ENCODE data around the gene LTV1. TPM values are rescaled to one million over a fixed set of nuclear protein-coding genes. Genes with fewer than 3 reads are reported as not detected.

LTV1 gene
- total and polyA plus RNA-seq, 2 donors (not counting 3 experiments of a cell fraction or from before 2014, with no cell fraction given), result 5.2 to 26.9 TPM

DNA sequence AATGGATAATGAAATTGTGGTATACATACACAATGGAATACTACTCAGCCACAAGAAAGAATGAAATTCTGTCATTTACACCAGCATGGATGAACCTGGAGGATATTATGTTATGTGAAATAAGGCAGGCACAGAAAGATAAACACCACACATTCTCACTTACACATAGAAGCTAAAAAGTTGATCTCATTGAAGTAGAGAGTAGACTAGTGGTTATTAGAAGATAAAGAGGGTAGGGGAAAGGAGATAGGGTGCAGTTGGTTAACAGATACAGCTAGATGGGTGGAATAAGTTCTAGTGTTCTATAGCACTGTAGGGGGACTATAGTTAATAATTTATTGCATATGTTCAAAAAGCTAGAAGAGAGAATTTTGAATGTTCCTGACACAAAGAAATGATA lies 25.5 kb upstream of the LTV1 start:
- POLR2A ChIA-PET, result interaction anchor here (0.6 kb wide), 1 partner anchor 250 kb away, joined by 5 read pairs; no protein-coding TSS in a partner anchor

DNA sequence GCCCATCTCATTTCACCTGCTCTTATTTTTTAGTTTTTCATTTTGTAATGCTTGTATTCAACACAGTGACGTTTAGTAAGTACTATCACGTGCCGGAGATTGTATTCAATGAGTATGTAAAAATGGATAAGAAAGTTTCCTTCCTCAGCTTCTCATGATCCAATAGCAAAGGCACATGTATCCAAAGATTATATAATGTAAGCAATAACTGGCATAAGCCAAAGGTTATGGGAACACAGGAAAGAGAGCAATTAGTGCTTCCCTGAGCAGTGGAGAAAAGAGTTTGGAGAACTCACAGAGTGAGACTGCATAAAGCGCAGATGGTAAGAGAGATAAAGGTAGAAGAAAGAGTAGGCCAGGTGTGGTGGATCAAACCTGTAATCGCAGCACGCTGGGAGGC lies 21.8 kb upstream of the LTV1 start:
- H3K4me3 ChIP-seq (replicated peaks in 1 of 3; ENCODE audit: insufficient read depth in 1 of 3, low read depth in 1 of 3, low read length in 3 of 3), result no peak overlapping the region
- no peaks in the 10 kb centered on the region for H3K79me2 ChIP-seq (ENCODE audit: control insufficient read depth, insufficient read depth, low read length)
- no peaks in the 10 kb centered on the region for H4K20me1 ChIP-seq (replicated peaks; ENCODE audit: control insufficient read depth, extremely low read depth, insufficient read depth, low read length)
- no TSS peak for BruUV-seq (replicated peaks)
- FAIRE-seq, result no peak
- H3K9ac ChIP-seq (replicated peaks; ENCODE audit: extremely low read depth, insufficient read depth, low read length), result peak overlapping the region; percentile 16
- peak; percentile 89 for DNase-seq (ENCODE audit: low read depth, low spot score)
- CTCF ChIA-PET, result interaction anchor here (0.8 to 4.6 kb wide), 4 partner anchors 19 to 246 kb away, joined by 3 to 34 read pairs (median 3); no protein-coding TSS in a partner anchor
- intact Hi-C loops (cut with micrococcal nuclease), result no loop called here
- no peak for TF ChIP-seq POLR2AphosphoS5 (IDR thresholded peaks at IDR 0.05; ENCODE audit: insufficient read depth, low read depth, low read length)
- TF ChIP-seq, protein P1, sequence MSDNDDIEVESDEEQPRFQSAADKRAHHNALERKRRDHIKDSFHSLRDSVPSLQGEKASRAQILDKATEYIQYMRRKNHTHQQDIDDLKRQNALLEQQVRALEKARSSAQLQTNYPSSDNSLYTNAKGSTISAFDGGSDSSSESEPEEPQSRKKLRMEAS (IDR thresholded peaks at IDR 0.05; ENCODE audit: insufficient read depth, insufficient read length), result peak; percentile 83
- no peak for TF ChIP-seq FOS (IDR thresholded peaks at IDR 0.05; ENCODE audit: borderline replicate concordance, insufficient read depth, low read length)
- peak; percentile 87 for TF ChIP-seq GATA2 (IDR thresholded peaks at IDR 0.05; ENCODE audit: insufficient read depth, insufficient read length, low read depth, low read length)
- TF ChIP-seq MYC (IDR thresholded peaks at IDR 0.05; ENCODE audit: low read depth, low read length), result no peak
- no peak for TF ChIP-seq POLR2A (IDR thresholded peaks at IDR 0.05; ENCODE audit: low read depth, low read length)
- no peak for TF ChIP-seq EZH2 (IDR thresholded peaks at IDR 0.05; ENCODE audit: borderline replicate concordance, low read depth, low read length, severe bottlenecking)
- TF ChIP-seq JUN (IDR thresholded peaks at IDR 0.05; ENCODE audit: borderline replicate concordance, insufficient read depth, insufficient read length, low read depth), result peak; percentile 63
- TF ChIP-seq, protein P2, sequence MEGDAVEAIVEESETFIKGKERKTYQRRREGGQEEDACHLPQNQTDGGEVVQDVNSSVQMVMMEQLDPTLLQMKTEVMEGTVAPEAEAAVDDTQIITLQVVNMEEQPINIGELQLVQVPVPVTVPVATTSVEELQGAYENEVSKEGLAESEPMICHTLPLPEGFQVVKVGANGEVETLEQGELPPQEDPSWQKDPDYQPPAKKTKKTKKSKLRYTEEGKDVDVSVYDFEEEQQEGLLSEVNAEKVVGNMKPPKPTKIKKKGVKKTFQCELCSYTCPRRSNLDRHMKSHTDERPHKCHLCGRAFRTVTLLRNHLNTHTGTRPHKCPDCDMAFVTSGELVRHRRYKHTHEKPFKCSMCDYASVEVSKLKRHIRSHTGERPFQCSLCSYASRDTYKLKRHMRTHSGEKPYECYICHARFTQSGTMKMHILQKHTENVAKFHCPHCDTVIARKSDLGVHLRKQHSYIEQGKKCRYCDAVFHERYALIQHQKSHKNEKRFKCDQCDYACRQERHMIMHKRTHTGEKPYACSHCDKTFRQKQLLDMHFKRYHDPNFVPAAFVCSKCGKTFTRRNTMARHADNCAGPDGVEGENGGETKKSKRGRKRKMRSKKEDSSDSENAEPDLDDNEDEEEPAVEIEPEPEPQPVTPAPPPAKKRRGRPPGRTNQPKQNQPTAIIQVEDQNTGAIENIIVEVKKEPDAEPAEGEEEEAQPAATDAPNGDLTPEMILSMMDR (IDR thresholded peaks at IDR 0.05; ENCODE audit: extremely low read depth in 1 of 2, insufficient read depth in 1 of 2, low read depth in 1 of 2, low read length in 2 of 2), result no peak
- H3K27ac ChIP-seq (ENCODE audit: insufficient read depth, low read depth, low read length), result peak overlapping the region; percentile 93
- no peaks in the 10 kb centered on the region for H3K9me1 ChIP-seq (replicated peaks; ENCODE audit: control insufficient read depth, extremely low read depth, insufficient read depth, low read length)
- no peaks in the 10 kb centered on the region for H3K36me3 ChIP-seq (ENCODE audit: control insufficient read depth in 2 of 2, extremely low read depth in 1 of 2, insufficient read depth in 2 of 2, low read length in 2 of 2)
- H3K27me3 ChIP-seq (ENCODE audit: control insufficient read depth in 2 of 2, insufficient read depth in 2 of 2, low read length in 2 of 2), result no peaks in the 10 kb centered on the region
- H3K4me2 ChIP-seq (ENCODE audit: insufficient read depth, low read length), result peak overlapping the region; percentile 45
- POLR2A ChIA-PET, result interaction anchor here (0.6 to 3.1 kb wide), 4 partner anchors 22 to 324 kb away, joined by 3 to 11 read pairs (median 4); partner anchors contain the start of gene LTV1
- H3K9me3 ChIP-seq (replicated peaks; ENCODE audit: control insufficient read depth, insufficient read depth, low read length), result no peaks in the 10 kb centered on the region
- H2AFZ ChIP-seq (ENCODE audit: low read depth, low read length), result no peak overlapping the region
- dilution Hi-C loops (cut with MboI; ENCODE audit: extremely low pct_ligation_motif_present, low sequenced_read_pairs), result no loop called here
- peaks cover 54% of the 10 kb centered on the region for H3K4me1 ChIP-seq (ENCODE audit: control insufficient read depth, extremely low read depth, insufficient read depth, low read length)

More for the DNA sequence above, 25.5 kb upstream of the LTV1 start:
- CTCF ChIA-PET, result interaction anchor here (1.3 to 1.4 kb wide), 3 partner anchors 25 to 242 kb away, joined by 3 to 5 read pairs (median 4); partner anchors contain the start of gene LTV1
- BruUV-seq (replicated peaks), result no TSS peak
- H3K9ac ChIP-seq (replicated peaks; ENCODE audit: extremely low read depth, insufficient read depth, low read length), result no peak overlapping the region
- H3K4me1 ChIP-seq (ENCODE audit: control insufficient read depth, extremely low read depth, insufficient read depth, low read length), result peaks cover 32% of the 10 kb centered on the region
- FAIRE-seq, result no peak
- H3K36me3 ChIP-seq (ENCODE audit: control insufficient read depth in 2 of 2, extremely low read depth in 1 of 2, insufficient read depth in 2 of 2, low read length in 2 of 2), result no peaks in the 10 kb centered on the region
- no peak for DNase-seq (ENCODE audit: low read depth, low spot score)
- no peak overlapping the region for H3K27ac ChIP-seq (ENCODE audit: insufficient read depth, low read depth, low read length)
- no peak overlapping the region for H3K4me3 ChIP-seq (replicated peaks in 1 of 3; ENCODE audit: insufficient read depth in 1 of 3, low read depth in 1 of 3, low read length in 3 of 3)
- H4K20me1 ChIP-seq (replicated peaks; ENCODE audit: control insufficient read depth, extremely low read depth, insufficient read depth, low read length), result no peaks in the 10 kb centered on the region
- no peak overlapping the region for H3K4me2 ChIP-seq (ENCODE audit: insufficient read depth, low read length)
- H3K9me1 ChIP-seq (replicated peaks; ENCODE audit: control insufficient read depth, extremely low read depth, insufficient read depth, low read length), result no peaks in the 10 kb centered on the region
- TF ChIP-seq JUN (IDR thresholded peaks at IDR 0.05; ENCODE audit: borderline replicate concordance, insufficient read depth, insufficient read length, low read depth), result no peak
- TF ChIP-seq MYC (IDR thresholded peaks at IDR 0.05; ENCODE audit: low read depth, low read length), result no peak
- dilution Hi-C loops (cut with MboI; ENCODE audit: extremely low pct_ligation_motif_present, low sequenced_read_pairs), result no loop called here
- no peak overlapping the region for H2AFZ ChIP-seq (ENCODE audit: low read depth, low read length)
- no peaks in the 10 kb centered on the region for H3K79me2 ChIP-seq (ENCODE audit: control insufficient read depth, insufficient read depth, low read length)
- H3K9me3 ChIP-seq (replicated peaks; ENCODE audit: control insufficient read depth, insufficient read depth, low read length), result no peaks in the 10 kb centered on the region
- no peaks in the 10 kb centered on the region for H3K27me3 ChIP-seq (ENCODE audit: control insufficient read depth in 2 of 2, insufficient read depth in 2 of 2, low read length in 2 of 2)
- intact Hi-C loops (cut with micrococcal nuclease), result no loop called here

All from endothelial cell of umbilical vein (primary cell).